Osteocyte (in vitro differentiated cells): Measurements from ENCODE around the gene PDIA2. TPM values are rescaled to one million over a fixed set of nuclear protein-coding genes. Genes with fewer than 3 reads are reported as not detected.

ENCODE experiments used
- DNase-seq: peaks from one replicate; pipeline ENCODE4 v3.0.0; 2021; ENCODE audit warnings: mixed read lengths; ENCODE audit not compliant: unreplicated experiment; ENCODE audit errors: extremely low spot score
- H3K27ac Mint-ChIP-seq: one replicate; pipeline ENCODE4 v1.8.0; 2021; ENCODE audit warnings: mild to moderate bottlenecking, mixed read lengths; ENCODE audit not compliant: unreplicated experiment
- H3K27me3 Mint-ChIP-seq: one replicate; pipeline ENCODE4 v1.8.0; 2021; ENCODE audit warnings: mixed read lengths; ENCODE audit not compliant: unreplicated experiment
- H3K36me3 Mint-ChIP-seq: one replicate; pipeline ENCODE4 v1.8.0; 2021; ENCODE audit warnings: mixed read lengths; ENCODE audit not compliant: unreplicated experiment
- H3K4me1 Mint-ChIP-seq: one replicate; pipeline ENCODE4 v1.8.0; 2021; ENCODE audit warnings: mixed read lengths; ENCODE audit not compliant: unreplicated experiment
- H3K4me3 Mint-ChIP-seq: one replicate; pipeline ENCODE4 v1.8.0; 2021; ENCODE audit warnings: mild to moderate bottlenecking, moderate library complexity, mixed read lengths; ENCODE audit not compliant: unreplicated experiment
- H3K9me3 Mint-ChIP-seq: one replicate; pipeline ENCODE4 v1.8.0; 2021; ENCODE audit warnings: mixed read lengths; ENCODE audit not compliant: unreplicated experiment
- CTCF ChIP-seq: fragments of 200-600 bp; sonication (generic); IDR thresholded peaks from 2 replicates; pipeline ENCODE4 v1.5.0; 2021; ENCODE audit warnings: antibody characterized with exemption, mild to moderate bottlenecking, moderate library complexity
- total RNA-seq: library from RNA; stranded (reverse); gene quantifications from 2 replicates; pipeline ENCODE4 v1.2.1, GENCODE V29; 2021

Gene PDIA2
- total RNA-seq, 1 donor from 2014 or later: not detected

- H3K27ac Mint-ChIP-seq: no peak overlapping the region
- no peaks in the 10 kb centered on the region for H3K27me3 Mint-ChIP-seq
- peaks cover 6% of the 10 kb centered on the region for H3K4me1 Mint-ChIP-seq
- no peaks in the 10 kb centered on the region for H3K36me3 Mint-ChIP-seq
- H3K9me3 Mint-ChIP-seq: no peaks in the 10 kb centered on the region
- H3K4me3 Mint-ChIP-seq: no peak overlapping the region
- no peak for DNase-seq
- no peak for TF ChIP-seq CTCF
Measured at GRCh38 chr16:243348-243747, 39.6 kb upstream of the PDIA2 start.

GRCh38 chr16:245105-245504, 37.9 kb upstream of the PDIA2 start:
- H3K4me3 Mint-ChIP-seq: no peak overlapping the region
- peaks cover 6% of the 10 kb centered on the region for H3K4me1 Mint-ChIP-seq
- H3K27ac Mint-ChIP-seq: peak overlapping the region; percentile 15

GRCh38 chr16:247027-247426, 35.9 kb upstream of the PDIA2 start:
- no peak for DNase-seq
- Mint-ChIP-seq H3K4me3 (no peak overlapping the region), H3K9me3 (no peaks in the 10 kb centered on the region), H3K27ac (no peak overlapping the region), H3K36me3 (peaks cover 7% of the 10 kb centered on the region), H3K27me3 (no peaks in the 10 kb centered on the region), H3K4me1 (peaks cover 6% of the 10 kb centered on the region)
- no peak for TF ChIP-seq CTCF

More at GRCh38 chr16:245105-245504, 37.9 kb upstream of the PDIA2 start:
- TF ChIP-seq CTCF: no peak
- Mint-ChIP-seq H3K36me3 (no peaks in the 10 kb centered on the region), H3K27me3 (no peaks in the 10 kb centered on the region), H3K9me3 (no peaks in the 10 kb centered on the region)
- DNase-seq: no peak

- DNase-seq: no peak
- H3K27me3 Mint-ChIP-seq: no peaks in the 10 kb centered on the region
Measured at GRCh38 chr16:249431-249830, 33.5 kb upstream of the PDIA2 start.

More at GRCh38 chr16:249431-249830, 33.5 kb upstream of the PDIA2 start:
- H3K27ac Mint-ChIP-seq: no peak overlapping the region
- TF ChIP-seq CTCF: no peak
- peaks cover 3% of the 10 kb centered on the region for H3K4me1 Mint-ChIP-seq
- no peak overlapping the region for H3K4me3 Mint-ChIP-seq
- H3K36me3 Mint-ChIP-seq: peaks cover 17% of the 10 kb centered on the region
- no peaks in the 10 kb centered on the region for H3K9me3 Mint-ChIP-seq
